Stimulated activated CD4-positive, alpha-beta T cell treated with anti-CD3 and anti-CD28 coated beads, Interleukin-4, amount 100 ng/mL, for 4 hours (primary cell): Measurements from ENCODE around the gene MCL1.
"Not testable (repeated sequence)": the region's sequence is repeated elsewhere in the genome, so short reads cannot be mapped to it uniquely, and the experiment has no call there.

Source experiments
- DNase-seq, 2 experiments: peaks; one replicate each; pipeline ENCODE4 v3.0.0-alpha.2; 2020

MCL1 gene

DNA sequence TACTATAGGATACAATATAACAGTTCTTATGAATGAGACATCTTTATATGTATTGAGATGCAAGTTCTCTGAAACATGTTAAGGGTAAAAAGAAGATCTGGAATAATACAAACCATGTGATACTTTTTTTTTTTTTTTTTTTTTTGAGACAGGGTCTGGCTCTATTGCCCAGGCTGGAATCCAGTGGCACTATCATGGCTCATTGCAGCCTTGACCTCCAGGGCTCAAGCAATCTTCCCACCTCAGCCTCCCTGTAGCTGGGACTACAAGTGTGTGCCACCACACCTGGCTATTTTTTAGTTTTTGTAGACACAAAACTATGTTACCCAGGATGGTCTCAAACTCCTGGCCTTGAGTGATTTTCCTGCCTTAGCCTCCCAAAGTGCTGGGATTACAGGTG is 22.1 kb upstream of the MCL1 start:
- DNase-seq, result no peak

DNA sequence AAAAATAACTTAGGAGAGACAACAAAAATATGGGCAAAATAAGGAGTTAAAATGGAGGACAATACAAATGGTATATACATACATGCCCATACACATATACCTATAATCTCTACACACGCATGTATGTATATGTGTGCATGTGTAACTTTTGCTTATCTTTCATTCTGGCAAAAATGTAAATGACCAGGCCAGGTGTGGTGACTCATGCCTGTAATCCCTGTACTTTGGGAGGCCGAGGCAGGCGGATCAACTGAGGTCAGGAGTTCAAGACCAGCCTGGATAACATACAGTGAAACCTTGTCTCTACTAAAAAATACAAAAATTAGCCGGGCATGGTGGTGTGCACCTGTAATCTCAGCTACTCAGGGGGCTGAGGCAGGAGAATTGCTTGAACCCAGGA is 18.9 kb upstream of the MCL1 start:
- not testable (repeated sequence) for DNase-seq

DNA sequence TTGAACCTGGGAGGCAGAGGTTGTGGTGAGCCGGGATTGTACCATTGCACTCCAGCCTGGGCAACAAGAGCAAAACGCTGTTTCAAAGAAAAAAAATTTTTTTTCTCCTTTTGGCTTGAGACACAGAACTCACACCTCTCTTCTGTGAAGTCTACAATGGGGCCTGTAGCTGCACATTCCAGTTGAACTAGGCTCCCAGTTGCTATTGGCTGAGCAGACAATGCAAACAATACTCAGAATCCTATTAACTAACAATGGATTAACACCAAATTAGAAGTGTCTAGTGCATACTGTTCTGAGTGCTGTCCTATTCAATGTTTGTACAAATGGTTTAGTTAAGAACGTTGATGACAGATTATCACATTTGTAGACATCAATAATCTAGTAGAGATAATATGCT is 17.6 kb upstream of the MCL1 start:
- no peak for DNase-seq

DNA sequence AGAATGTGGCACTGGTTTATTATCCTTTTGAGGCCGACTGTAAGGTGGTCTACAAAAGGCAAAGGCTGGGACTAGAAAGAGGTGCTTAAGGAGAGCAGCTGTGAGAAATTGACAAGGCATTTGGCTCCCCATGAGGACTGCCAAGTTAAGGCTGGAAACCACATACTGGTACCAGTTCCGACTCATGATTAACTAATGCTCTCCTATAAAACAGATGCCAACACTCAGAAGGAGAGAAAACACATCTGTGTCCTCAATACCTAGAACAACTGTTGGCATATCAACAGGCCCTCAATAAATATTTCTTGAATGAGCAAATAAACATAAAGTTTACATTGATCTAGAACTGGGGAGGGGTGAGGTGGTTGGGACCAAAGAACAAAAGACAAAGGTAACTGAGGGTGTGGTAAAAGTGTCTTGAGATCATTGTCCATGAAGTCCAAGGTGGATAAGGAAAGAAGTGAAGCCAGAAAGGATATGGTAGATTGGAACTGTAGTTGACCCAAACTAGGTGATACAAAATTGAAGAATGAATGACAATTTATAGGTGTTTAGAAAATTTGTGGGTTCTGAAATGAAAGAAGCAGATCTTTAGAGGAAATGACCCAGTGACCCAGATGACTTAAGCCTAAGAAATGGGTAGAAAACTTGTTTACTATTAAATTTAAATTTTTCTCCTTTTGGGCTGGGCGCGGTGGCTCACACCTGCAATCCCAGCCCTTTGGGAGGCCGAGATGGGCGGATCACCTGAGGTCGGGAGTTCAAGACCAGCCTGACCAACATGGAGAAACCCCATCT is 16.9 kb upstream of the MCL1 start:
- DNase-seq, result no peak

DNA sequence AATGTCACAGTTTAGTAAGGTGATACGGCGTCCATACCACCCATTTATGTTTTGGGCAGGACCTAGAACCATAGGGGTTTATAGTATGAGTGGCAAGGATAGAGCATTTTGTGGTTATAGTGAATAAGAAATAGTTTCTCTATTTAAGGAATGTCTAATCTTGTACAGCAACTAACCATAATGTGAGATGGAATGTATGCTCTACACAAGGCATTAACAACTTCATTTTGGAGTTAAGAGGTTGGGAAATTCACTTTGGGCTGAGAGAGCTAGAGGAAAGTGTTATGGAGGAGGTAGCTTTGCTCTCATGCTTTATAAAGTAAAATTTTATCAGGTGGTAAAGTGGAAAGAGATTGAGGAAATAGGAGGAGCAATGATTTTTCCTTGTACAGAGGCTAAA is 3.0 kb upstream of the MCL1 start:
- no peak for DNase-seq

DNA sequence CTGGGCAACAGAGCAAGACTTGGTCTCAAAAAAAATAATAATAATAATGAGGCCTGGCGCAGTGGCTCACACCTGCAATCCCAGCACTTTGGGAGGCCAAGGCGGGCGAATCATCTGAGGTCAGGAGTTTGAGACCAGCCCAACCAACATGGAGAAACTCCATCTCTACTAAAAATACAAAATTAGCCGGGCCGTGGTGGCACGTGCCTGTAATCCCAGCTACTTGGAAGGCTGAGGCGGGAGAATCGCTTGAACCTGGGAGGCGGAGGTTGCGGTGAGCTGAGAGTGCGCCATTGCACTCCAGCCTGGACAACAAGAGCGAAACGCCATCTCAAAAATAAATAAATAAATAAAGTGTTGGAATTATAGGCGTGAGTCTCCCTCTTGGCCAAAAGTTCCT is 2.6 kb upstream of the MCL1 start:
- DNase-seq, result not testable (repeated sequence)

DNA sequence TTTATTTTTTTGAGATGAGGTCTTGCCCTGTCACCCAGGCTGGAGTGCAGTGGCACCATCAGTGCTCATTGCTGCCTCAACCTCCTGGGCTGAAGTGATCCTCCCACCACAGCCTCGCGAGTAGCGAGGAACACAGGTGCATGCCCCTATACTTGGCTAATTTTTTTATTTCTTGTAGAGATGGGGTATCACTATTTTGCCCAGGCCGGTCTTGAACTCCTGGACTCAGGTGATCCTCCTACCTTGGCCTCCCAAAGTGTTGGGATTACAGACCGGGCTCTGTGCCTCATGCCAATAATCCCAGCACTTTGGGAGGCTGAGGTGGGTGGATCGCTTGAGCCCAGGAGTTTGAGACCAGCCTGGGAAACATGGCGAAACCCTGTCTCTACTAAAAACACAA is 2.0 kb upstream of the MCL1 start:
- DNase-seq, result not testable (repeated sequence)

DNA sequence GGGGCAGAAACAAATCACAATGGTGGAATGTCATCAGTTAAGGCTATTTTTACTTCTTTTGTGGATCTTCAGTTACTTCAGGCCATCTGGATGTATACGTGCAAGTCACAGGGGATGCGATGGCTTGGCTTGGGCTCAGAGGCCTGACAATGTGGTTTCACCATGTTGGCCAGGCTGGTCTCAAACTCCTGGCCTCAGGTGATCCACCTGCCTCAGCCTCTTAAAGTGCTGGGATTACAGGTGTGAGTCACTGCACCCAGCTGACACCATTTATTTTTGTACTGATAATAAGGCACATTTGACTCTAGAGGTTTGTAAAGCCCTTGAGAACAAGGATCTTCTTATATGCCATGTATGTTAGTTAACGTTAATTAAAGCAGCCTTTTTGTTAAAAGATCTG is 1.6 kb upstream of the MCL1 start:
- DNase-seq, result not testable (repeated sequence)

DNA sequence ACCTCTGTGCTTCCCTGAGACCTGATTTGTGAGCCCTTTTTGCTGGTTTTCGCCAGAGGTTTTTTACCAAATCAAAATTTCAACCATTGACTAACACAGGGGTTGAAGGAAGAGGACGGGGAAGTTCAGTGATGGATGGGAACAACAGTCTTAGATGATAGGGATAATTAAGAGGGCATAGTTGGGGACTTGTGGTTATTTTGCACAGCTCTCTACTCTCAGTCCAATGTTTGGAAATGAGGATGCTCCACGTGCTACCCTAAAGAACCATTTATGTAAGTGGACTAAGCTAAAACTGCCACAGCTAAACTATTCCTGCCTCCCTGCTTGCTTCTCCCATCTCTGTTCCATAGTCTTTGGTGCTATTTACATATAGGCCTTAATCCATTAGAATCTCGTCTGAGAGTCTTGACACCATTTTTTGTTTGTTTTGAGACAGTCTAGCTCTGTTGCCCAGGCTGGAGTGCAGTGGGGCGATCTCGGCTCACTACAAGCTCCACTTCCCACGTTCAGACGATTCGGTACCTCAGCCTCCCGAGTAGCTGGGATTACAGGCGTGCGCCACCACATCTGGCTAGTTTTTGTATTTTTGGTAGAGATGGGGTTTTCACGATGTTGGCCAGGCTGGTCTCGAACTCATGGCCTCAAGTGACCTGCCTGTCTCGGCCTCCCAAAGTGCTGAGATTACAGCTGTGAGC is 684 bp upstream of the MCL1 start:
- no peak for DNase-seq

DNA sequence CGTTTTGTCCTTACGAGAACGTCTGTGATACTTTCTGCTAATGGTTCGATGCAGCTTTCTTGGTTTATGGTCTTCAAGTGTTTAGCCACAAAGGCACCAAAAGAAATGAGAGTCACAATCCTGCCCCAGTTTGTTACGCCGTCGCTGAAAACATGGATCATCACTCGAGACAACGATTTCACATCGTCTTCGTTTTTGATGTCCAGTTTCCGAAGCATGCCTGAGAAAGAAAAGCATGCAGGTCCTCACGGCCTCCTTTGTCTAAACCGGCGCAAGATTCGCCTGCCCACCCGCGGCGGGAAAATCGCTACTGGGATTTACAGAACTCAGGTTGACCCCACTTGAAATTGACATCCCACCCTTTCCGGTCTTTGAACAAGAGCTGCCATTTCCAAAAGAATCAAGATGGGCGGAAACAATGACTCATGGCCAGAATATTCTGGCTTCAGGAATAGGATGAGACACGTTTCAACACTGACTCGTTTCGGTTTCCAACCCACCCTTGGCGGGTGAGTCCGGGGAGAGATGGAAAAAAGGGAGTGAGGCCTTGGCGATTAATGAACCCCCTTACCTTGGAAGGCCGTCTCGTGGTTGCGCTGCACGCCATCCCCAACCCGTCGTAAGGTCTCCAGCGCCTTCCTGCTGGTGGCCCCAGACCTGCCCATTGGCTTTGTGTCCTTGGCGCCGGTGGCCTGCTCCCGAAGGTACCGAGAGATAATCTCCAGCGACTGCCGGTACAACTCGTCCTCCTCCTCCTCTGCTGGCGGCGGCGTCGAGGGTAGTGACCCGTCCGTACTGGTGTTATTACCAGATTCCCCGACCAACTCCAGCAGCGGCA is 919 bp downstream of the MCL1 start:
- DNase-seq, result peak in 1 of 2 experiments; percentile 63

DNA sequence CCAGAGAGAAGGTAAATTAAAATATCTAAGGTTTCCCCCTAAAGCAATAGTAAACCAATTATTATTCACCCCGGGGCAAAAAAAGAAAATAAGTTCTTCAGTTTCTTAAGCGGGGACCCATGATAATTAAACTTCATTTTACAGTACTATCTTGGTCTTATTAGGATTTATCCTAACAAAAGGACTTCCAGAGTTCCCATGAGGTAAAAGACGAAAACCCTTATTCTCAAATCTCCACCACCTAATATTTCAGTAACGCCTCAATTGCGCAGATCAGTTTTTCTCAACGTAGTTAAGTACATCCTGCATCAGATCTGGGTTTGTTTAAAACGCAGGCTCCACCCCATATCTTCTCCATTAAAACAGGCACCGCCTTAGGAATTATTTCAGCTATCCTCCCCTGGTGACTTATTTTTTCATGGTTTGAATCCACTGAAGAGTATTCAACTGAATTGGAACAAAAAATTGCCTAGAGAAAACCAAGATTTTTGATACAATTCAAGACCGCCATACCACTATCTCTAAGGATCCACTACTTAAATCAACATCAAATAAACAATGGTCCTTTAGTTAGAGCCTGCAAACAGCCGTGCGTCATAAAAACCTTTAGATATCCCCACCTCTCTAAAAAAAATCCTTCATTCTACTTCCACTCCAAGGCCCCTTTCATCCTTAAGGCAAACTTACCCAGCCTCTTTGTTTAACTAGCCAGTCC is 1.7 kb downstream of the MCL1 start:
- DNase-seq, result no peak

DNA sequence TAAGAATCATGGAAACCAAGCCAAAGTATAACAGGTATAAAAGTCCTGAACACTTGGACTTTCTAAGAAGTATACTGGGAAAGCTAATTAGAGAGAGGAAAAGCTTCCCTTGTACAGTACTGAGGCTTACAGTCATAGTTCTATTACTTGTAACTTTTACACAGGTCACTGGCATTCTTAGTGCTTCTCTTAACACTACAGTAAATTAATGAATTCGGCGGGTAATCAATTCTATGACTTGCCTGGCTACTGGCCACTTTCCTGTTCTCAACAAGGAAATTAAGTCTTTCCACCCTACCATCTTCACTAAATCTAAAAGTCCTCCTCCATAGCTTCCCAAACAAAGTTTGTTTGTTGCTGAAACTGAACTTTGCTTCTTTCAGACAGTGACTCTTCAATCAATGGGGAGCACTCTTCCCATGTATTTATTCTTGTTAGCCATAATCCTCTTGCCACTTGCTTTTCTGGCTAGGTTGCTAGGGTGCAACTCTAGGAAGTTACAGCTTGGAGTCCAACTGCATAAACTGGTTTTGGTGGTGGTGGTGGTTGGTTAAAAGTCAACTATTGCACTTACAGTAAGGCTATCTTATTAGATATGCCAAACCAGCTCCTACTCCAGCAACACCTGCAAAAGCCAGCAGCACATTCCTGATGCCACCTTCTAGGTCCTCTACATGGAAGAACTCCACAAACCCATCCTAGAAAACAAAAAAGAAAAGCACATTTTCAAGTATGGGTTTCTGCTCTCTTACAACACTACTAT is 2.4 kb downstream of the MCL1 start:
- DNase-seq, result no peak

DNA sequence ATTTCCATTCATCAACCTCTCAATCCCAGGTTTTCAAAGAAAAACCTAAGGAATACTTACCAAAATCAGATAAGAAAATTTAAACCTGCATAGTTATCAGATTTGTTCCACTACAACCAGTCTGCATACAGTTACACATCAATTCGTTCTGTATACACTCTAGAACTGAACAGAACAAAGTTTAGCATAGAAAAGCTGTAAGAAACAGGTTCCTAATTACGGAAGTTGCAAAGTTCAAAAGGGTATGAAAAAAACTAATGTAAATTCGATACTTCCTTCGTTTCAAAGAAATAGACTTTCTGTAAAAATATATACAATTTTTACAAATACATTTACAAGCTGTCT is 3.1 kb downstream of the MCL1 start:
- DNase-seq, result no peak

DNA sequence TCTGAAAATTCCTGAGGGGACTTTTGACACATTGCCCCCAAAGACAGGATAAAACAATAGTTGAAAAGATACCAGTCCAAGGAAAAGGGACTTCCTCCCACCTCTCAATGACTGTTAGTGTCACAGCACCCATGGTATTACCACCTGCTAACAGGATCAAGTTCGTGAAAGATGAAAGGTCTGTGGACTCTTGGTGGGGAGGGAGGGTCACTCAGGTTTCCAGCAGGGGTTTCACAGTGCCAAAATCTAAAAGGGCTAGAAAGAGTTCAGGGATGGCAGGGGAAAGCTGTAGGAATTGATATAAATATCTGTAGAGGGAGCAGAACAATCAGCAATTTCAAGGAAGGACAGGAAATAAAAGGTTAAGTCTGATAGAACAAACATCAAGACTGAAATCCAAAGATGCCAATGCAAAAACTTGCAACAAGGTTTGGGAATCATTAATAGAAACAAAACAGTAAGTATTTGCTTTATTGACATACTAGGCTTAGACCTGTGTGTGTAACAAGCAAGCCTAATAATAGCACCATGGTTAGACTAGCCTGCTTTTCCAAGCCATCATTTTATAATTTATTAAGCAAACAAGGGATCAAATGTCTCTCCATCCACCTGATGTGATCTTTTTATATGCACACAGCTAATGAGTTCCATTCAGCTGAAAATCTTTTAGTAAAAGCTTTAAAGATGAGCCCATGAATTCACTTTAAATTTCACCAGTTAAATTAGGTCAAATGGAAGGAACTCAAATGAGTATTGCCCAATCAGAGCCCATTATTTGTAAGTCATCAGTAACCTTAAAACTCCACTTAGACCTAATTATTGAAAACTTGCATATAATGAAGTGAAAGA is 3.7 kb downstream of the MCL1 start:
- DNase-seq, result no peak

DNA sequence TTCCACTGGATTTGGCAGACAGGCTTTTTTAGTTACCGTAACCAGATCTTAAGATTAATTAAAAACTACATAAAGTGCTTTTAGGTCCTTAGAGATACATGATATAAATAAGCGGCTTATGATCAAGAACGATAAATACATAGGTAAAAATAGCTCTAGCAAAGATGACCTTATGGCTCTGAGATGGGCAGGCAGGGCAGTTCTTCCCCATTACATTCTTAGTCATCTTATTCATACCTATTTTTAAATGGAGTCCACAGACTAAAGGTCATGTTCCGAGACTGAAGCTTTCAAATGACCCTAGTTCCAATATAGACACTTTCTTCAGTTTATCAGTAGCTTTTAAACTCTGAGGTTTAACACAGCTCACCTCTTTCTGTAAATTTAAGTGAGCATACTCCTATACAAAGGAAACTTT is 4.3 kb downstream of the MCL1 start:
- no peak for DNase-seq

DNA sequence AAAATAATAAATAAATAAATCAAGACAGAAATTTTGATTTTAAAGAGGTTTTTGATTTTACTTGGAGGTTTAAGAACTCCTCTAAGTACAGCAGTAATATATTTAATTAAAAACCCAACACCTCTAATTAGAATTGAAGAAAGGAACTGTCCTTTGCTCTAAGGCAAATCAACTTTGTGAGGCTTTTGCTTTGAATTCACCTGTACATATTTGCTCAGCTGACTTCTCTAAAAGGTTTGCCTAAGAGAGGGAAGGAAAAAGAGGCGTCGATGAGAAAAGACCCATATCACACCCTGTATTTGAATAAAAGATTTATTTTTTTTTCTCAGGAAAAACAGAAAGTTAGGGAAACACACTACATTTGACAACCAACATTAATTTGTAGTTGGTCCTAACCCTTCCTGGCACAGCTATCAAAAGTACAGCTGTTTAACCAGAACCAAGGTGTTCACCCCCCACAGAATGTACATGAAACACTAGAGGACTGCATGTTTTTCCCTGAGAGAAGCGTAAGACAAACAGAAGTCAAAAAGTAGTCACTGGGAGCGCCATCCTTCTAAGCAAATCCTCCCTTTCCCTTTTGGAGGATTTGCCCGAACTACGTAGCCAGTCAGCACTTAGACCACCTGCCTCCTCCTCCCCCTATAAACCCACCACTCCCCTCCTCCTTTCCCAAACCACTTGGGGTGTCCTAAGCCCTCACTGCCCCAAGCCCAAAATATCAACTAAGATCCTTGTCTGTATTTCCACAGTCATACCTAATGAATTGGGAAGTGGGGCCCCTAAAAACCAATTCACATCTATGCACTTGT is 4.9 kb downstream of the MCL1 start:
- DNase-seq, result no peak

DNA sequence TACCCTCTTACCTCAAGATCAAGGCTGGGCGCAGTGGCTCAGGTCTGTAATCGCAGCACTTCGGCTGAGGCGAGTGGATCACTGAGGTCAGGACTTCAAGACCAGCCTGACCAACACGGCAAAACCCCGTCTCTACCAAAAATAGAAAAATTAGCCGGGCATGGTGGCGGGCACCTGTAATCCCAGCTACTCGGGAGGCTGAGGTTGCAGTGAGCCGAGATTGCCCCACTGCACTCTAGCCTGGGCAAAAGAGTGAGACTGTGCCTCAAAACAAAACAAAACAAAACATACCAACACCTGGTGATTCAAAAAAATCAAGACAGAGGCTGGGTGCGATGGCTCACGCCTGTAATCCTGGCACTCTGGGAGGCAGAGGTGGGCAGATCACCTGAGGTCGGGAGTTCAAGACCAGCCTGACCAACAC is 5.8 kb downstream of the MCL1 start:
- not testable (repeated sequence) for DNase-seq

DNA sequence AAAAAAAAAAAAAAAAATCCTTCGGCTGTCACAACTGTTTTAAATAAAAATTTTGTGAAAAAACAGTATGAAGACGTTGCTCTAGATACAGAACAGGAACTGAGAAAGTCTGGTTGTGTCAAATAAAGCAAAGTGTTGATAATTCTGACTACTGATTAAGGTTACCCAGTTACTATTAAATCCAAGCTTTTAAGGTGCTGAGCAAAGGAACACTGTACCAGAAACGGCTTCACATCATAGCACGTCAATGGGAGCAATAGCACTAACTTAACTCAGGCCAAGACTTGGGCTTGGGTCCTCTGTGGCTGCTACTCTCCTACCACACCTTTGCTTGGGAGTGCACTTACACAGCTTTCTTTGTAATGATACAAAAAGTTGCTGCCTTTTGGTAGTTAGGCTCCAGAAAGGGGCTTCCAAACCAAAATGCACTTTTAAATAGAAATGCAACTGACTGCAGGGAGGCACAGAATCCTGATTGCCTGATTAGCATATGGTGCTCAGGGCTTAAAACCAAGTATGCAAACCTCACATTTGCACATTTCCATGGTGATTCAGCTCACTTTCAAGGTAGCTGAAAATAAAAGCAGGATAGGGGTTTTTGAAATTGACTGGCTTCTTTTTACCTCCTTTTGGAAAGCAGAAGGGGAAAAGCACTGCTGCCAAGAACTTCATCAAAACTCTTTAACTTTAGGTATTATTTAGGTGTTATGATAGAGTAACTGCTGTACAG is 6.3 kb downstream of the MCL1 start:
- DNase-seq, result no peak

DNA sequence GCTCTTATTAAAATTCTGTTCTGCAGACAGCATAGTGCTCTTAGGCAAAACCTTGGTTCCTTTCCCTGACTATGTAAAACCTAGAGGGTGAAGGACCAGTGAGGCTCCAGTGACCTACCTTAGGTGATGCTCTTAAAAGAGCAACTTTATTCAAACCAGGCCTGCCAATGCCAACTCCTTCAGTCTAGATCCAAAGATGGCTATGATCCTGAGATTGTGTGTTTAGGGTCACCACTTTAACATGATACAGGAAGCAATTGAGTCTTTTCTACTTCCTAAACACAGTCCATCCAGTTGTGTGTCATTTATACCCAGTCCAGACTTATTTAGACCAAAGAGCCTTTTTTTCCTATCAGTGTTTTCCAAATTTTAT is 10.8 kb downstream of the MCL1 start:
- no peak for DNase-seq
